HCT116 (cell line): ENCODE data around the gene CTNND1. TPM values are rescaled to one million over a fixed set of nuclear protein-coding genes. Genes with fewer than 3 reads are reported as not detected.
A peak's percentile ranks its signal among the peaks of the same experiment; 100 is the strongest.

Experiments
- ATAC-seq: fragments of 200-7000 bp; cut with Tn5 transposase; 2 replicates; pipeline ENCODE4 v1.9.1; 2020; ENCODE audit warnings: mild to moderate bottlenecking, moderate library complexity
- BruUV-seq: library from RNA; stranded (reverse); fragments of 400-500 nt; replicated peaks from 2 replicates; lab custom pipeline; 2021; lab: Mats Ljungman, UMichigan
- CTCF ChIA-PET: fragments of 300-600 bp; sonication (Branson Sonifier 250); formaldehyde crosslinking; loops from one replicate; lab custom pipeline; 2021; ENCODE audit warnings: antibody characterized with exemption; lab: Charles Lee
- POLR2A ChIA-PET: fragments of 300-600, 350-600 bp; sonication (Branson Sonifier 250); formaldehyde crosslinking; loops from one replicate; lab custom pipeline; 2021; ENCODE audit warnings: antibody characterized with exemption; lab: Charles Lee
- RAD21 ChIA-PET, 2 experiments: fragments of 300-600 bp; sonication (Branson Sonifier 250); formaldehyde crosslinking; loops; one replicate each; lab custom pipeline; 2023; ENCODE audit warnings: low total read pairs in 2 of 2; ENCODE audit not compliant: uncharacterized antibody in 2 of 2, unreplicated experiment in 2 of 2, low non-redundant PET in 1 of 2; lab: Charles Lee
- DNase-seq: peaks from one replicate; pipeline ENCODE4 v3.0.0-alpha.2; 2010; ENCODE audit warnings: low read depth, low spot score
- H2AFZ ChIP-seq: fragments of 200-600 bp; shearing (Covaris generic), sonication (generic); 2 replicates; pipeline ENCODE4 v1.6.1; 2017; ENCODE audit warnings: low read depth, mixed run types, mixed read lengths, antibody characterized with exemption, low read length; ENCODE audit not compliant: poor library complexity, severe bottlenecking
- H3K27ac ChIP-seq: 2 replicates; pipeline ENCODE4 v1.5.1; 2012; ENCODE audit warnings: low read depth, low read length
- H3K27me3 ChIP-seq: fragments of 200-600 bp; sonication (generic); 2 replicates; pipeline ENCODE4 v1.6.1; 2016; ENCODE audit warnings: mixed run types, low read length, mixed read lengths; ENCODE audit not compliant: insufficient read depth
- H3K36me3 ChIP-seq, 2 experiments: fragments of 200-500 bp in 1 of 2; fragments of 200-600 bp in 1 of 2; sonication (Bioruptor generic) in 1 of 2; sonication (generic) in 1 of 2; 2 replicates each; pipeline versions ENCODE4 v1.5.1 to v1.6.1; 2014 to 2016; ENCODE audit warnings: low read length in 2 of 2, inconsistent platforms in 1 of 2, mixed read lengths in 1 of 2, mixed run types in 1 of 2; ENCODE audit not compliant: insufficient read depth in 2 of 2, control insufficient read depth in 1 of 2
- H3K4me1 ChIP-seq, 2 experiments: fragments of 200-600 bp in 1 of 2; sonication (generic) in 1 of 2; 2 replicates each; pipeline versions ENCODE4 v1.5.1 to v1.6.1; 2012 to 2017; ENCODE audit warnings: low read length in 2 of 2, inconsistent platforms in 1 of 2, mild to moderate bottlenecking in 1 of 2, mixed read lengths in 1 of 2, mixed run types in 1 of 2, moderate library complexity in 1 of 2; ENCODE audit not compliant: insufficient read depth in 2 of 2, control insufficient read depth in 1 of 2
- H3K4me2 ChIP-seq: fragments of 200-600 bp; sonication (generic); 2 replicates; pipeline ENCODE4 v1.6.1; 2017; ENCODE audit warnings: mixed run types, low read length, mixed read lengths
- H3K4me3 ChIP-seq, 2 experiments: fragments of 200-600 bp in 1 of 2; sonication (generic) in 1 of 2; replicated peaks in 1 of 2; 2 replicates each; pipeline ENCODE4 v1.5.1; 2011 to 2016; ENCODE audit warnings: low read length in 2 of 2, control low read depth in 1 of 2, low read depth in 1 of 2, mild to moderate bottlenecking in 1 of 2, mixed read lengths in 1 of 2, mixed run types in 1 of 2
- H3K79me2 ChIP-seq: fragments of 200-600 bp; sonication (generic); 2 replicates; pipeline ENCODE4 v1.6.1; 2017; ENCODE audit warnings: mild to moderate bottlenecking, mixed run types, low read length, moderate library complexity, mixed read lengths; ENCODE audit not compliant: insufficient read depth
- H3K9ac ChIP-seq: fragments of 200-600 bp; sonication (generic); 2 replicates; pipeline ENCODE4 v1.6.1; 2016; ENCODE audit warnings: low read length, mixed read lengths
- H3K9me2 ChIP-seq: fragments of 200-600 bp; sonication (generic), shearing (Covaris generic); 2 replicates; pipeline ENCODE4 v1.6.1; 2017; ENCODE audit warnings: mixed run types, mild to moderate bottlenecking, moderate library complexity; ENCODE audit not compliant: insufficient read depth
- H3K9me3 ChIP-seq, 2 experiments: fragments of 200-500 bp in 1 of 2; fragments of 200-600 bp in 1 of 2; sonication (Bioruptor generic) in 1 of 2; sonication (generic) in 1 of 2; 2 replicates each; pipeline ENCODE4 v1.6.1; 2014 to 2017; ENCODE audit warnings: low read length in 2 of 2, mixed read lengths in 2 of 2, inconsistent platforms in 1 of 2, low read depth in 1 of 2, mild to moderate bottlenecking in 1 of 2, mixed run types in 1 of 2, moderate library complexity in 1 of 2; ENCODE audit not compliant: control insufficient read depth in 1 of 2, insufficient read depth in 1 of 2
- H4K20me1 ChIP-seq: fragments of 200-600 bp; sonication (generic), shearing (Covaris generic); 2 replicates; pipeline ENCODE4 v1.6.1; 2017; ENCODE audit warnings: mixed run types, mild to moderate bottlenecking, moderate library complexity; ENCODE audit not compliant: insufficient read depth
- CEBPB ChIP-seq: IDR thresholded peaks from 2 replicates; pipeline ENCODE4 v1.6.1; 2012; ENCODE audit warnings: low read depth
- CTCF ChIP-seq, 3 experiments: fragments of 200-600 bp in 1 of 3; sonication (generic) in 1 of 3; IDR thresholded peaks in 2 of 3; conservative IDR thresholded peaks in 1 of 3; 2 replicates each; pipeline ENCODE4 v1.5.1; 2012 to 2017; ENCODE audit warnings: low read depth in 2 of 3, low read length in 2 of 3, antibody characterized with exemption in 1 of 3, borderline replicate concordance in 1 of 3, control low read depth in 1 of 3, mild to moderate bottlenecking in 1 of 3, mixed read lengths in 1 of 3, mixed run types in 1 of 3, moderate library complexity in 1 of 3; ENCODE audit not compliant: insufficient read depth in 1 of 3
- EGR1 ChIP-seq: IDR thresholded peaks from 2 replicates; pipeline ENCODE4 v1.6.1; 2012; ENCODE audit warnings: low read depth
- EZH2 ChIP-seq: fragments of 200-600 bp; sonication (generic); IDR thresholded peaks from 2 replicates; pipeline ENCODE4 v1.6.1; 2017; ENCODE audit warnings: antibody characterized with exemption, mixed run types
- EZH2phosphoT487 ChIP-seq: fragments of 200-600 bp; IDR thresholded peaks from 2 replicates; pipeline ENCODE4 v1.6.1; 2018; ENCODE audit warnings: antibody characterized with exemption, borderline replicate concordance
- POLR2AphosphoS5 ChIP-seq: IDR thresholded peaks from 2 replicates; pipeline ENCODE4 v1.6.1; 2011; ENCODE audit warnings: mild to moderate bottlenecking, low read depth, low read length, moderate library complexity
- SIN3A ChIP-seq: IDR thresholded peaks from 2 replicates; pipeline ENCODE4 v1.6.1; 2012; ENCODE audit warnings: low read depth
- TCF7L2 ChIP-seq: IDR thresholded peaks from 2 replicates; pipeline ENCODE4 v1.7.0; 2011; ENCODE audit warnings: borderline replicate concordance, inconsistent platforms; ENCODE audit not compliant: insufficient read depth, insufficient read length; ENCODE audit errors: extremely low read depth
- YY1 ChIP-seq: IDR thresholded peaks from 2 replicates; pipeline ENCODE4 v1.6.1; 2011; ENCODE audit warnings: low read length, low read depth, moderate library complexity, mild to moderate bottlenecking; ENCODE audit not compliant: insufficient replicate concordance; ENCODE audit errors: extremely low read depth
- ZBTB33 ChIP-seq: IDR thresholded peaks from 2 replicates; pipeline ENCODE4 v1.6.1; 2011; ENCODE audit warnings: mild to moderate bottlenecking, low read length, moderate library complexity; ENCODE audit not compliant: insufficient replicate concordance; ENCODE audit errors: extremely low read depth
- intact Hi-C: fragments of 100-400 bp; cut with micrococcal nuclease; formaldehyde crosslinking; loops from 2 replicates; pipeline ENCODE4 v1.10.0; 2022
- total RNA-seq: library from RNA; stranded (reverse); gene quantifications from one replicate; pipeline ENCODE4 v1.2.1, GENCODE V29; 2021; ENCODE audit not compliant: unreplicated experiment

CTNND1 gene
- total RNA-seq, 1 experiment from 2014 or later = 157 TPM

- H3K4me1 ChIP-seq = peaks cover 43 to 63% of the 10 kb centered on the region in 2 experiments
- peaks cover 10 to 21% of the 10 kb centered on the region in 2 experiments; a peak in 3 of 4 replicates for H3K36me3 ChIP-seq
- H3K79me2 ChIP-seq = peaks cover 85% of the 10 kb centered on the region
- no peak overlapping the region for H2AFZ ChIP-seq
- no peaks in the 10 kb centered on the region for H4K20me1 ChIP-seq
- BruUV-seq = no TSS peak
- CTCF ChIA-PET = no interaction called here
- DNase-seq (no peak), ATAC-seq (no peak)
- no peak overlapping the region for H3K27ac ChIP-seq
- H3K9me3 ChIP-seq = no peaks in the 10 kb centered on the region
- no peak overlapping the region for H3K4me3 ChIP-seq
- peak overlapping the region; percentile 35; the same call in 1 of the 2 replicates for H3K4me2 ChIP-seq
- intact Hi-C loops = no loop called here
- H3K27me3 ChIP-seq = no peaks in the 10 kb centered on the region
- peak overlapping the region; percentile 22; the same call in 1 of the 2 replicates for H3K9ac ChIP-seq
- no peaks in the 10 kb centered on the region for H3K9me2 ChIP-seq
- POLR2A ChIA-PET = interaction anchor here (1.5 kb wide), 1 partner anchor 32 kb away, joined by 5 read pairs; the partner anchor contains the start of gene CTNND1
- TF ChIP-seq TCF7L2 (no peak), SIN3A (no peak), EGR1 (no peak), POLR2AphosphoS5 (no peak)
- TF ChIP-seq, all 23 proteins: peak for 0
- RAD21 ChIA-PET = no interaction called here
Measured at GRCh38 chr11:57793351-57794115, 31.9 kb downstream of the CTNND1 start.

GRCh38 chr11:57798905-57799559 is 37.4 kb downstream of the CTNND1 start:
- POLR2A ChIA-PET = interaction anchor here (0.8 to 3.2 kb wide), 9 partner anchors 14 to 58 kb away, joined by 3 to 31 read pairs (median 5); partner anchors contain the start of genes BTBD18, CTNND1 and SELENOH
- intact Hi-C loops = loop anchor here (1.0 kb wide), 2 partner anchors 18 to 38 kb away; partner anchors contain the start of gene CTNND1
- no peaks in the 10 kb centered on the region for H3K9me3 ChIP-seq
- peak overlapping the region; percentile 78 for H3K4me2 ChIP-seq
- H3K9ac ChIP-seq = peak overlapping the region; percentile 55
- CTCF ChIA-PET = interaction anchor here (0.6 to 4.6 kb wide), 10 partner anchors 20 to 340 kb away, joined by 3 to 95 read pairs (median 3); partner anchors contain the start of genes BTBD18, CTNND1 and SELENOH
- H3K27ac ChIP-seq = peak overlapping the region; percentile 82
- H3K4me3 ChIP-seq = peak overlapping the region in 1 of 2 experiments; percentile 44; a peak in 2 of 4 replicates
- RAD21 ChIA-PET = interaction anchor here (0.6 to 2.2 kb wide), 5 partner anchors 38 to 74 kb away, joined by 4 to 13 read pairs (median 4); partner anchors contain the start of genes BTBD18 (in 1 of the 2), CTNND1 (in 1 of the 2) and SELENOH (in 1 of the 2)
- peaks cover 79% of the 10 kb centered on the region for H3K79me2 ChIP-seq
- peaks cover 28 to 38% of the 10 kb centered on the region in 2 experiments for H3K36me3 ChIP-seq
- ATAC-seq = peak; percentile 94
- DNase-seq = peak; percentile 94
- BruUV-seq = no TSS peak
- H3K4me1 ChIP-seq = peaks cover 27 to 39% of the 10 kb centered on the region in 2 experiments
- no peaks in the 10 kb centered on the region for H3K27me3 ChIP-seq
- H4K20me1 ChIP-seq = 0 out of 2 replicates have a peak, but pooled peaks cover 4% of the 10 kb centered on the region
- no peak overlapping the region for H2AFZ ChIP-seq
- no peaks in the 10 kb centered on the region for H3K9me2 ChIP-seq
- TF ChIP-seq CEBPB (peak; percentile 85), YY1 (peak; percentile 40), TCF7L2 (no peak), ZBTB33 (no peak), EZH2phosphoT487 (no peak), POLR2AphosphoS5 (peak; percentile 68), EZH2 (no peak), CTCF (IDR thresholded peaks at IDR 0.05 in 2 of 3, conservative IDR thresholded peaks at IDR 0.05 in 1 of 3; ENCODE audit: borderline replicate concordance in 1 of 3, insufficient read depth in 1 of 3, low read depth in 2 of 3, low read length in 2 of 3) (no peak), SIN3A (peak; percentile 93)
